ENCODE measurements around the gene ZNF787. TPM values are rescaled to one million over a fixed set of nuclear protein-coding genes. Genes with fewer than 3 reads are reported as not detected.

The ZNF787 gene
- total and polyA plus RNA-seq, 2 of the 13 experiments (the other 11 are each of a cell fraction or from before 2014, with no cell fraction given), result 15.1 to 42.8 TPM

- no peak; the same call in 1 of the 2 replicates for TF ChIP-seq JUNB (CRISPR knock-in tag; IDR thresholded peaks at IDR 0.05; ENCODE audit: borderline replicate concordance)
- peak; percentile 74; the same call in 1 of the 2 replicates for TF ChIP-seq ZBTB10 (CRISPR knock-in tag; IDR thresholded peaks at IDR 0.05; ENCODE audit: borderline replicate concordance)
- TF ChIP-seq TCF7L2 (IDR thresholded peaks at IDR 0.05; ENCODE audit: low read depth, low read length), result no peak
- TF ChIP-seq HNF4G (IDR thresholded peaks at IDR 0.05; ENCODE audit: borderline replicate concordance, low read depth, low read length), result peak; percentile 51; the same call in 1 of the 2 replicates
- TF ChIP-seq HNF4G (CRISPR knock-in tag; IDR thresholded peaks at IDR 0.05; ENCODE audit: borderline replicate concordance, low read depth), result peak; percentile 85
- TF ChIP-seq BORCS8-MEF2B (CRISPR knock-in tag; IDR thresholded peaks at IDR 0.05), result peak; percentile 84
- TF ChIP-seq ZNF569 (CRISPR knock-in tag; IDR thresholded peaks at IDR 0.05; ENCODE audit: borderline replicate concordance), result no peak
- TF ChIP-seq PCBP2 (optimal IDR thresholded peaks at IDR 0.05; ENCODE audit: low read depth, low read length, poor library complexity, severe bottlenecking), result no peak
- no peak for TF ChIP-seq ZNF432 (CRISPR knock-in tag; IDR thresholded peaks at IDR 0.05; ENCODE audit: borderline replicate concordance)
- TF ChIP-seq MXD4 (CRISPR knock-in tag; IDR thresholded peaks at IDR 0.05), result peak; percentile 88; the same call in 1 of the 2 replicates
- peak; percentile 77 for TF ChIP-seq TGIF2 (CRISPR knock-in tag; IDR thresholded peaks at IDR 0.05)
- TF ChIP-seq HDAC1 (CRISPR knock-in tag; IDR thresholded peaks at IDR 0.05), result peak; percentile 88
- no peak for TF ChIP-seq ARNT (IDR thresholded peaks at IDR 0.05)
- TF ChIP-seq ZNF414 (CRISPR knock-in tag; IDR thresholded peaks at IDR 0.05), result 0 out of 2 replicates have a peak, but pooled peaks have one; percentile 55
- no peak for TF ChIP-seq ZFP36L1 (CRISPR knock-in tag; IDR thresholded peaks at IDR 0.05)
- TF ChIP-seq ZNF235 (CRISPR knock-in tag; IDR thresholded peaks at IDR 0.05; ENCODE audit: borderline replicate concordance), result no peak
- peak; percentile 69 for TF ChIP-seq ASH2L (IDR thresholded peaks at IDR 0.05; ENCODE audit: insufficient read length, low read depth, low read length)
- TF ChIP-seq ZFYVE20 (CRISPR knock-in tag; IDR thresholded peaks at IDR 0.05; ENCODE audit: borderline replicate concordance, low read depth), result peak; percentile 30; the same call in 1 of the 2 replicates
- TF ChIP-seq HOXA7 (CRISPR knock-in tag; IDR thresholded peaks at IDR 0.05), result no peak
- TF ChIP-seq ZBTB4 (CRISPR knock-in tag; IDR thresholded peaks at IDR 0.05; ENCODE audit: borderline replicate concordance), result peak; percentile 68; the same call in 1 of the 2 replicates
- TF ChIP-seq ZFP36 (IDR thresholded peaks at IDR 0.05; ENCODE audit: borderline replicate concordance, low read depth, low read length, partially characterized antibody), result no peak
- TF ChIP-seq RFX1 (IDR thresholded peaks at IDR 0.05), result no peak
Measured at GRCh38 chr19:56120371-56121179, 520 bp downstream of the ZNF787 start (continued).

Measured in HepG2 (cell line).